AG04450 (cell line): Measurements from ENCODE around the gene FBXW5. TPM values are rescaled to one million over a fixed set of nuclear protein-coding genes. Genes with fewer than 3 reads are reported as not detected.

Experiments
- CTCF ChIA-PET: fragments of 300-600, 350-600 bp; formaldehyde crosslinking; extraction: SDS; loops from one replicate; lab custom pipeline; 2022; ENCODE audit warnings: antibody characterized with exemption, inconsistent platforms; lab: Charles Lee
- POLR2A ChIA-PET: fragments of 350-600 bp; formaldehyde crosslinking; extraction: SDS; loops from one replicate; lab custom pipeline; 2021; ENCODE audit warnings: antibody characterized with exemption, inconsistent platforms; lab: Yijun Ruan, JAX
- DNase-seq: peaks from one replicate; pipeline ENCODE4 v3.0.0-alpha.2; 2011; ENCODE audit warnings: low read depth, low spot score
- H3K27ac ChIP-seq: one replicate; pipeline ENCODE4 v1.5.1; 2012; ENCODE audit warnings: low read depth, low read length, control low read depth
- H3K27me3 ChIP-seq: one replicate; pipeline ENCODE4 v1.6.0; 2012; ENCODE audit warnings: low read length; ENCODE audit not compliant: control insufficient read depth, insufficient read depth
- H3K4me3 ChIP-seq: 2 replicates; pipeline ENCODE4 v1.5.1; 2011; ENCODE audit warnings: mild to moderate bottlenecking, low read depth, low read length, control low read depth
- H3K9me3 ChIP-seq: 2 replicates; pipeline ENCODE4 v1.5.1; 2012; ENCODE audit warnings: low read length; ENCODE audit not compliant: control insufficient read depth, insufficient read depth
- polyA plus RNA-seq: library from polyadenylated mRNA; depleted of rRNA; stranded (reverse); fragments of >200 nt; gene quantifications from 2 replicates; pipeline ENCODE4 v1.2.3, GENCODE V29; 2011
- TF ChIP-seq, protein P1 (sequence below): IDR thresholded peaks from 2 replicates; pipeline ENCODE4 v1.5.1; 2011; ENCODE audit warnings: low read depth, low read length, control low read depth, inconsistent platforms

The FBXW5 gene
- polyA plus RNA-seq, 1 experiment: 31.2 TPM

DNA sequence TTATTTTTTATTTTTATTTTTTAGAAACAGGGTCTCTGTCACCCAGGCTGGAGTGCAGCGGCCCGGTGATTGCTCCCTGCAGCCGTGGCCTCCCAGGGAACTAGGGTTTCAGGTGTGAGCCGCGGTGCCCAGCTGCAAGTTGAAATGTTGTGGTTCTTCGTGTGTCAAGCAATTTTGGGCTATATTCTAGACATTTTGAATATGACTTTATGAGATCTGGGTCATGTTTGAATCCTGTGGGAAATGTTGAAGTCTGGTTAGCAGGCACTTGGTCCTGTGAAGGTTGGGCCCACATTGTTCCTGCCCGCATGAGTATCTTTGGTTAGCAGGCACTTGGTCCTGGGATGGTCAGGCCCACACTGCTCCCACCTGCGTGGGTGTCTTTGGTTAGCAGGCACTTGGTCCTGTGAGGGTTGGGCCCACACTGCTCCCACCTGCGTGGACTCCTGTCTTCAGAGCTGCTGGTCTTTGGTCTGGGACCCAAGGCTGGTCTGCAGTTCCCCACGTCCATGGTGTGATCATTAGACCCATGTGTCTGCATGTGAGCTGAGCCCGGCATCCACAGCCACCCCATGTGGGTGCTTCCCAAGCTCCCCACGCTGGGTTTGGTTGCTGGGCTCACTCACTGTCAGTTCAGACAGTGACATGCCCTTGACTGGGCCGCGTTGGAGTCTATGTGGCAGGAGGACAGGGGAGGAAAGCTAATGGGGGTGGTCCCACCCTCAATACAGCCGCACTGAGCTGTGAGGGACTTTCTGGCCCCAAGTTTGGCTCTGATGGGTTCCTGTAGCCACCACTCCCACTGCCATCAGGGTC, 7.1 kb downstream of the FBXW5 start:
- H3K4me3 ChIP-seq: no peak overlapping the region
- peaks cover 10% of the 10 kb centered on the region for H3K9me3 ChIP-seq
- no peaks in the 10 kb centered on the region for H3K27me3 ChIP-seq
- ChIA-PET POLR2A (no interaction called here), CTCF (interaction anchor here (1.9 kb wide), 1 partner anchor 92 kb away, joined by 5 read pairs; no protein-coding TSS in a partner anchor)
- DNase-seq: no peak
- TF ChIP-seq, protein P1, sequence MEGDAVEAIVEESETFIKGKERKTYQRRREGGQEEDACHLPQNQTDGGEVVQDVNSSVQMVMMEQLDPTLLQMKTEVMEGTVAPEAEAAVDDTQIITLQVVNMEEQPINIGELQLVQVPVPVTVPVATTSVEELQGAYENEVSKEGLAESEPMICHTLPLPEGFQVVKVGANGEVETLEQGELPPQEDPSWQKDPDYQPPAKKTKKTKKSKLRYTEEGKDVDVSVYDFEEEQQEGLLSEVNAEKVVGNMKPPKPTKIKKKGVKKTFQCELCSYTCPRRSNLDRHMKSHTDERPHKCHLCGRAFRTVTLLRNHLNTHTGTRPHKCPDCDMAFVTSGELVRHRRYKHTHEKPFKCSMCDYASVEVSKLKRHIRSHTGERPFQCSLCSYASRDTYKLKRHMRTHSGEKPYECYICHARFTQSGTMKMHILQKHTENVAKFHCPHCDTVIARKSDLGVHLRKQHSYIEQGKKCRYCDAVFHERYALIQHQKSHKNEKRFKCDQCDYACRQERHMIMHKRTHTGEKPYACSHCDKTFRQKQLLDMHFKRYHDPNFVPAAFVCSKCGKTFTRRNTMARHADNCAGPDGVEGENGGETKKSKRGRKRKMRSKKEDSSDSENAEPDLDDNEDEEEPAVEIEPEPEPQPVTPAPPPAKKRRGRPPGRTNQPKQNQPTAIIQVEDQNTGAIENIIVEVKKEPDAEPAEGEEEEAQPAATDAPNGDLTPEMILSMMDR: no peak
- no peak overlapping the region for H3K27ac ChIP-seq

DNA sequence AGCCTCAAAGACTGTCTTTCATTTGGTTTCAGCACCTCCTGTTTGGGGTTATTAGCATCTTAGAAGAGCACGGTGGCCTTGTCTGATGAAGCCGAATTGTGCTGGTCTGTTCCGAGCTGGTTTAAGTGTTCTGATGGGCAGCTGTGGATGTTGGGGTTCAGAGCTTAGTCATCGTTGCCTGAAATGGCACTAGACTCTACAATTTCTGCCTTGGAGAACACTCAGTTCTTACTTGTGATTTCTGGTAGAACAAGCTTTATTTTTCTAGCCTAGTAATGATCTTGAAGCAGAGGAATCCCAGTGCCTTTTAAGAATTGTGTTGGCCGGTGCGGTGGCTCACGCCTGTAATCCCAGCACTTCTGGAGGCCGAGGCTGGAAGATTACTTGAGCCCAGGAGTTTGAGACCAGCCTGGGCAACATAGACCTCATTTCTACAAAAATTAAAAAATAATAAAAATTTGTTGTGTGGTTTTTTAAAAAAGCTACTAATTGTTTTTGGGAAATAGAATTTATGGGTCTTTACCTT, 7.8 kb downstream of the FBXW5 start:
- H3K9me3 ChIP-seq: peaks cover 10% of the 10 kb centered on the region
- ChIA-PET POLR2A (no interaction called here), CTCF (no interaction called here)
- no peaks in the 10 kb centered on the region for H3K27me3 ChIP-seq
- TF ChIP-seq, protein P1: no peak
- no peak overlapping the region for H3K4me3 ChIP-seq
- no peak for DNase-seq
- no peak overlapping the region for H3K27ac ChIP-seq

DNA sequence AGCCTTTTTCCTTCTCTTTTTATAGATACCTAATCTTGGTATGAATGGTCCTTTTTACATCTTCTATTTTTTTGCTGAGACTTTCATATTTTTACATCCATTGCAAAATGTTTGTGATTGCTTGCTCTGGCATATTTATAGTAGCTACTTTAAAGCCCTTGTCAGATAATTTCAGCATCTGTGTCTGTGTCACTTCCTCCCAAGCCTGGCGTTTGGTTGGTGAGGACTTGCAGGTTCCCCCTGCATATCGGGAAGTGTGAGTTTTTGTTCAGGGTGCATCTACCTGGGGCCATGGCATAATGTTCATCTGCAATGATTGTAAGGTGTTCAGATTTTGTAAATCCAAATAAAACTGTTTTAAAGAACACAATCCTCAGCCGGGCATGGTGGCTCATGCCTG, 8.9 kb downstream of the FBXW5 start:
- ChIA-PET POLR2A (no interaction called here), CTCF (no interaction called here)
- no peak for DNase-seq
- H3K4me3 ChIP-seq: no peak overlapping the region
- TF ChIP-seq, protein P1: no peak
- H3K9me3 ChIP-seq: peaks cover 4% of the 10 kb centered on the region
- no peaks in the 10 kb centered on the region for H3K27me3 ChIP-seq
- H3K27ac ChIP-seq: no peak overlapping the region

DNA sequence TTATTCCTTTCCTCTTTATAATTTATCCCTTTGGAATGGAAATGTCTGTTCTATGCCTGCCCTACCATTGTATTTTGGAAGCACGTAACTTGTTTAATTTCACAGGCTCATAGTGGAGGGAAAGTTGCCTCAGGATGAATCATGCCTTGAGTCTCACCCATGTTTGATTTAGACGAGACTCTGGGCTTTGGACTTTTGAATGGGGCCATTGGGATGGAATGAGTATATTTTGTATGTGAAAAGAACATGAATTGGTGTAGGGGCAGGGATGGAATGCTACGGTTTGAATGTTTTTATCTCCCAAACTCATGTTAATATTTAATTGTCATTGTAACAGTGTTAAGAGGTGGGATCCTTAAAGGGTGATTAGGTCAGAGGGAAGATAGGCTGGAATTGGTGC, 10.3 kb downstream of the FBXW5 start:
- POLR2A ChIA-PET: no interaction called here
- no peak for DNase-seq
- CTCF ChIA-PET: no interaction called here
- Histone ChIP-seq H3K4me3 (no peak overlapping the region), H3K9me3 (no peaks in the 10 kb centered on the region; the same call in none of the 2 replicates), H3K27ac (no peak overlapping the region), H3K27me3 (no peaks in the 10 kb centered on the region)
- TF ChIP-seq, protein P1: no peak

DNA sequence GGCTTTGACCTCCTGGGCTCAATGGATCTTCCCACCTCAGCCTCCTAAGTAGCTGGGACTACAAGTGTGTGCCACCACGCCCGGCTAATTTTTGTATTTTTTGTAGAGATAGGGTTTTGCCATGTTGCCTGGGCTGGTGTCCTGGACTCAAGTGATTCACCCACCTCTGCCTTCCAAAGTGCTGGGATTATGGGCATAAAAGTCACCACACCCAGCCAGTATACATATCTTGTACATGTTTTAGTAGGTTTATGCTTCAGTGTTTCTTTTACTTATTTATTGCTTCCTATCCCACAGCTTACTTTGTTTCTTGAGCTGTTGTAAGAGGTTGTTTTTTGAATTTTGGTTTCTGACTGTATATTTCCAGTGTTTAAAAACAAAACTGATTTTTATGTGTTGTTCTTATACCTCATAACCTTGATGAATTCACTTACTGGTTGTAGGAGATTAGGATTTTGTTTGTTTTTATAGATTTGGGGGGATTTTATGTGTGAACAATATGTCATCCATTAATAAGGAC, 12.9 kb downstream of the FBXW5 start:
- POLR2A ChIA-PET: interaction anchor here (0.7 kb wide), 1 partner anchor 11 kb away, joined by 6 read pairs; no protein-coding TSS in a partner anchor
- CTCF ChIA-PET: no interaction called here
- H3K4me3 ChIP-seq: no peak overlapping the region

More for the DNA sequence above, 12.9 kb downstream of the FBXW5 start:
- H3K27ac ChIP-seq: no peak overlapping the region
- no peaks in the 10 kb centered on the region for H3K27me3 ChIP-seq
- TF ChIP-seq, protein P1: no peak
- H3K9me3 ChIP-seq: no peaks in the 10 kb centered on the region; the same call in none of the 2 replicates
- DNase-seq: no peak
